ENCODE data around the gene TEN1. TPM values are rescaled to one million over a fixed set of nuclear protein-coding genes. Genes with fewer than 3 reads are reported as not detected.
A peak's percentile ranks its signal among the peaks of the same experiment; 100 is the strongest.

TEN1 gene
- total and polyA plus RNA-seq, 9 of the 15 experiments (the other 6 are each of a cell fraction or from before 2014, with no cell fraction given) = 1.3 to 25.7 (median 10.1) TPM

DNA sequence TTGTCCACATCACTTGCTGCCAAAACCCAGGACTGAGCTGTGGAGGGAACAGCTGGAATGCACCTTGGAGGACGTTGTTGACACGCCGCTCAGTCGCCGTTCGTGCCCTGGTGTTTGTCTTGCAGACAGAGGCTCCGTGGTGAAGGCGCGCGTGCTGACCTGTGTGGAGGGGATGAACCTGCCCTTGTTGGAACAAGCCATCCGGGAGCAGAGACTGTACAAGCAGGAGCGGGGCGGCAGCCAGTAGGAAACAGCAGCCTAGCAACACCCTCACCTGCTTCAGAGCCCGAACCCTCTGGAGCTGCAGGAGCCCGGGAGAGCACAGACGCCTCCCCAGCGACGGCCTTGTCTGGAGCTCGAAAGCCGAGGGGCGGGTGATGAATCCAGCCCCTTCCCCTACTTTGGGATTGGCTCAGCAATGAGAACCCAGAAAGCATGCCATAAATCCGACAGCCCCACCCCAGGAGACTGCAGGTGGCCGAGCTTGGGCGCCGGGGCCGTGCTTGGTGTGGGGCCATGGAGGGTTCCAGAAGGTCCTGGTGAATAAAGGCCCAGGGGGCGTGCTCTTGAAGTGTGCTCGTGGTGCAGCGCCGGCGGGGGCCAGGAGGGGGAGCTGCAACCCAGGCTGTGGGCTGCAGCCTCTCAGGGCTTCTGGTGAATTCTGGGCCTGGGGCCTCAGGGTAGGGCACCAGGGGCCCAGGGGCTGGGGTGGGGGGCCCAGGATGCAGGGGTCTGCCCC is 21.1 kb downstream of the TEN1 start (continued):
- TF ChIP-seq SMARCC2 (IDR thresholded peaks at IDR 0.05; ENCODE audit: low read depth) = no peak
- no peak for TF ChIP-seq PHF8 (IDR thresholded peaks at IDR 0.05; ENCODE audit: borderline replicate concordance, low read length)
- TF ChIP-seq GABPA (tag; conservative IDR thresholded peaks at IDR 0.05; ENCODE audit: low read depth) = no peak
- TF ChIP-seq ZFP1 (CRISPR knock-in tag; IDR thresholded peaks at IDR 0.05) = peak; percentile 24; the same call in 1 of the 2 replicates
- TF ChIP-seq TSC22D4 (tag; IDR thresholded peaks at IDR 0.05) = no peak
- TF ChIP-seq WHSC1 (IDR thresholded peaks at IDR 0.05; ENCODE audit: low read length) = no peak

DNA sequence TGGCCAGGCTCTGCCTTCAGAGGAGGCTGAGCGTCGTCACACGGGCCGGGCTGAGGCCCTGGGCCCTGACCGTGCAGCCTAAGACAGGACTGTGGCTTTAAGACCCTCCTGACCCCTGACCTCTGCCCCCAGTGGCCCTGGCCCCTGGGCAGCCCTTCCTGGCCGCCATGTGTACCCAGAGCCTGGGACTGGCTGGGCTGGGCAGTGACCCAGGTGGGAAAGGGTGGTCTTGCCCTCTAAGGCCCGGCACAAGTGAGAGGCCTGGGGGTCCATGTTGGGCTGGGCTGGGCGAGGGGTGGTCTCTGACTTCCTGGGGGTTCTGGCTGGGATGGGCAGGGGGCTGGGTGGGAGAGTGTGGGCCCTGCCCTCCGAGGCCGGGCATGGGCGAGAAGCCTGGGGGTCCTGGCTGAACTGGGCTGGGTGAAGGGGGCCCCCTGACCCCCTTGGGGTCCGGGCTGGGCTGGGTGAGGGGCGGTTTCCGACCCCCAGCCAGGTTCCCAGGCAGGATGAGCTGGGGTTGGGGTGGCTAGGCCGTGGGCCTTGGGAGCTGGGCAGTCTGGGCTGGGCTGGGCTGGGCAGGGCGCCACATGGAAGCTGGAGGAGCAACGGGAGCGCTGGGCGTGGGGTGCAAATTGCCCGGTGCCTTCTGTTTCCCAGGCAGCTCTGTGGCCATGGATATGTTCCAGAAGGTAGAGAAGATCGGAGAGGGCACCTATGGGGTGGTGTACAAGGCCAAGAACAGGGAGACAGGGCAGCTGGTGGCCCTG is 21.9 kb downstream of the TEN1 start, which contains the start of gene CDK3:
CDK3 (plus strand) TSS at position 101 of the 767 bp plus-strand sequence; CDS start at position 672, 571 bp downstream.
- TF ChIP-seq CREB1 (IDR thresholded peaks at IDR 0.05) (no peak), CREB1 (CRISPR knock-in tag; IDR thresholded peaks at IDR 0.05) (no peak), ZBTB1 (CRISPR knock-in tag; IDR thresholded peaks at IDR 0.05; ENCODE audit: borderline replicate concordance, low read depth) (no peak), BRCA1 (IDR thresholded peaks at IDR 0.05) (no peak), BRCA1 (CRISPR knock-in tag; IDR thresholded peaks at IDR 0.05) (no peak), NR2C2 (CRISPR knock-in tag; IDR thresholded peaks at IDR 0.05) (no peak), NR2C2 (tag; IDR thresholded peaks at IDR 0.05) (peak; percentile 85), ZNF717 (CRISPR knock-in tag; IDR thresholded peaks at IDR 0.05) (no peak), ZBTB7A (IDR thresholded peaks at IDR 0.05; ENCODE audit: borderline replicate concordance, control insufficient read depth, low read depth, low read length) (peak; percentile 77), NR2C1 (IDR thresholded peaks at IDR 0.05) (peak; percentile 75), NR2C1 (tag; IDR thresholded peaks at IDR 0.05) (peak; percentile 80), KAT7 (CRISPR knock-in tag; IDR thresholded peaks at IDR 0.05; ENCODE audit: borderline replicate concordance) (no peak), RBM17 (IDR thresholded peaks at IDR 0.05; ENCODE audit: borderline replicate concordance, low read depth, low read length) (no peak), KLF13 (tag; IDR thresholded peaks at IDR 0.05; ENCODE audit: borderline replicate concordance, low read depth) (no peak)
- BruUV-seq (replicated peaks) = no TSS peak
- peaks cover 16% of the 10 kb centered on the region; the same call in 2 of the 3 replicates for H3K36me3 ChIP-seq (ENCODE audit: control insufficient read depth, insufficient read depth, low read length)
- no peak within 1 kb of the TSS for H3K4me3 ChIP-seq
- H3K27ac ChIP-seq (ENCODE audit: extremely low read depth, low read depth, low read length) = no peak within 1 kb of the TSS
- no peaks in the 10 kb centered on the region for H3K9me1 ChIP-seq (ENCODE audit: control insufficient read depth, insufficient read depth, low read length)
- POLR2A ChIA-PET = interaction anchor here (0.6 to 1.3 kb wide), 6 partner anchors 9 to 418 kb away, joined by 3 to 9 read pairs (median 4); partner anchors contain the start of gene MRPL38
- in situ Hi-C loops (cut with MboI) = loop anchor here (10.0 kb wide), 1 partner anchor 226 kb away; a partner anchor contains a TSS
- H3K9ac ChIP-seq (ENCODE audit: insufficient read depth in 1 of 2, low read depth in 2 of 2, low read length in 2 of 2) = peak within 1 kb of the TSS in 1 of 2 experiments; percentile 86; a peak in 2 of 4 replicates
- DNase-seq (ENCODE audit: extremely low read depth in 1 of 4, low spot score in 3 of 4) = no peak
- no peak for FAIRE-seq
- H3K79me2 ChIP-seq (ENCODE audit: control insufficient read depth, insufficient read depth, low read length) = no peaks in the 10 kb centered on the region
- peak within 1 kb of the TSS; percentile 80 for H2AFZ ChIP-seq (ENCODE audit: low read depth, low read length)
- CTCF ChIA-PET (ENCODE audit: low intra/inter-chr PET ratio) = interaction anchor here (0.7 to 1.7 kb wide), 2 partner anchors 278 to 298 kb away, joined by 3 to 5 read pairs; no protein-coding TSS in a partner anchor
- H3K27me3 ChIP-seq (ENCODE audit: control insufficient read depth in 2 of 2, insufficient read depth in 2 of 2, low read length in 2 of 2) = no peaks in the 10 kb centered on the region
- no peak within 1 kb of the TSS for H3K4me2 ChIP-seq (ENCODE audit: insufficient read depth, low read length)
- WGBS (ENCODE audit: insufficient coverage, low coverage, missing lambda C conversion rate) = 61% methylated on average over 10 of the region's 21 CpGs
- H3K4me1 ChIP-seq (replicated peaks in 1 of 2; ENCODE audit: control insufficient read depth in 2 of 2, insufficient read depth in 2 of 2, low read length in 2 of 2) = peaks cover 2 to 19% of the 10 kb centered on the region in 2 experiments; a peak in 4 of 5 replicates
- no peaks in the 10 kb centered on the region for H4K20me1 ChIP-seq (replicated peaks; ENCODE audit: control insufficient read depth, insufficient read depth, low read length)
- H3K9me3 ChIP-seq (replicated peaks; ENCODE audit: control insufficient read depth, insufficient read depth, low read depth, low read length) = no peaks in the 10 kb centered on the region
- peak; percentile 45 for ATAC-seq
- intact Hi-C loops (cut with micrococcal nuclease) = loop anchor here (10.0 kb wide), 1 partner anchor 246 kb away; no protein-coding TSS in a partner anchor
